ENCODE measurements around the gene EVL. TPM values are rescaled to one million over a fixed set of nuclear protein-coding genes. Genes with fewer than 3 reads are reported as not detected.

EVL gene
- total RNA-seq, 2 experiments from 2014 or later, result 206 to 298 TPM

DNA sequence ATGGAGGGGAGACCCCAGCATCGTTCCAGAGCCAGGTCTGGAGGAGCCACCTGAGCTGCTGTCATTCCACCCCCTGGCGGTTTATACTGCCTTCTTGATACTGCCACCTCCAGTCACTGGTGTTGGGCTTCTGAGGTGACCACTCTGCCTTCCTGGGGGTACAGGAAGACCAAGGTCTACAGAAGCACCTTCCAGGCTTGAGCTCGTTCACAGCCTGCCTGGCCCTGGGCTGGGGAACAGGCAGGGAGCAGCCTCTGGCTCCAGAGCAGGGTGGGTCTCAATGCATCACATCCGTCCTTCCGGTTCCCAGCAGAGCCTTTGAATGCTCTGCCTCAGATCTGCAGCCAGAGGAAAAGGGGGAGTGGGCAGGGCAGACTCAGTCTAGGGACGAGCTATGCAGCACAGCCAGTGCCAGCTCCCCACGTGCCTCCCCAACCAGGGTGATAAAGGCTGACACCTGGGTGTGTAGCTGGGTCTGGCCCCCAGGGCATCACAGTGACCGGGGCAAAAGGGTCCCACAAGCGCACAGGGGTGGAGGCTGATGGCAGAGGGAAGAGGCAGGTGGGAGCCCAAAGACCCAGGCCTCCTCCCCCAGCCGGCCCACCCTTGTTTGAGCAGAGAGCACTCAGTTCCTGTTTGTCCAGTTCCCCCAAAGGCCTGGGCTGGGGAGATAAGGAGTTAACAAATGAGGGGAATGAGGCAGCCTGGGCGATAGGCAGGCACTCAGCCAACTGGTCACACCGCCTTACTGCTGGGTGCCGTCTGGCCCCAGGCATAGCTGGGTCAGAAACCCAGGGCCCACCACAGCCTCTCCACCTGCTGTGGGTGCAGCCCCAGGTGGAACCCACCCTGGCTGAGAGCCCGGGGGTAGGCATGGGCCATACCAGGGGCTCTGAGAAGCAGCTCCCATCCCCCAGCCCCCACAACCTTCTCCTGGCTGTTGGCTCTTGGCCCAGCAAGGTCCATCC is 77.1 kb downstream of the EVL start:
- CTCF ChIA-PET (ENCODE audit: unreplicated experiment), result interaction anchor here (1.2 kb wide), 1 partner anchor 15 kb away, joined by 4 read pairs; no protein-coding TSS in a partner anchor
- BruUV-seq (replicated peaks), result no TSS peak
- H3K36me3 ChIP-seq (ENCODE audit: insufficient read depth, low read length), result peaks cover 29% of the 10 kb centered on the region; the same call in 1 of the 2 replicates

DNA sequence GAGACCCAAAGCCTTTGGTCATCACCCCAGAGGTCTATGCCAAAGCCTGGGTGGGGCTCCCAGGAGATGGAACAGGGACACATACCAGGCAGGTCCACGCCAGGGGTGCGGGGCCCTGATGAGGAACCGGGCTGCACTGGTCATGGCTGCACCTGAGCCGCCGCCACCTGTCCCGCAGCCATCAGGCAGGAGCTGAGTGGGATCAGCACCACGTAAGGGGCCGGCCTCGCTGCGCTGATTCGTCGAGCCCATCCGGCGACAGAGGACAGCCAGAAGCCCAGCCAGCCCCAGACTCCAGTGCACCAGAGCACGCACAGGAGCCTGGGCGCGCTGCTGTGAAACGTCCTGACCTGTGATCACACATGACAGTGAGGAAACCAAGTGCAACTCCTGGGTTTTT is 78.3 kb downstream of the EVL start:
- no TSS peak for BruUV-seq (replicated peaks)
- peaks cover 22% of the 10 kb centered on the region for H3K4me1 ChIP-seq (ENCODE audit: insufficient read depth, low read length, poor library complexity, severe bottlenecking)
- TF ChIP-seq EZH2phosphoT487 (IDR thresholded peaks at IDR 0.05; ENCODE audit: borderline replicate concordance, low read depth, low read length), result no peak
- TF ChIP-seq, protein P1, sequence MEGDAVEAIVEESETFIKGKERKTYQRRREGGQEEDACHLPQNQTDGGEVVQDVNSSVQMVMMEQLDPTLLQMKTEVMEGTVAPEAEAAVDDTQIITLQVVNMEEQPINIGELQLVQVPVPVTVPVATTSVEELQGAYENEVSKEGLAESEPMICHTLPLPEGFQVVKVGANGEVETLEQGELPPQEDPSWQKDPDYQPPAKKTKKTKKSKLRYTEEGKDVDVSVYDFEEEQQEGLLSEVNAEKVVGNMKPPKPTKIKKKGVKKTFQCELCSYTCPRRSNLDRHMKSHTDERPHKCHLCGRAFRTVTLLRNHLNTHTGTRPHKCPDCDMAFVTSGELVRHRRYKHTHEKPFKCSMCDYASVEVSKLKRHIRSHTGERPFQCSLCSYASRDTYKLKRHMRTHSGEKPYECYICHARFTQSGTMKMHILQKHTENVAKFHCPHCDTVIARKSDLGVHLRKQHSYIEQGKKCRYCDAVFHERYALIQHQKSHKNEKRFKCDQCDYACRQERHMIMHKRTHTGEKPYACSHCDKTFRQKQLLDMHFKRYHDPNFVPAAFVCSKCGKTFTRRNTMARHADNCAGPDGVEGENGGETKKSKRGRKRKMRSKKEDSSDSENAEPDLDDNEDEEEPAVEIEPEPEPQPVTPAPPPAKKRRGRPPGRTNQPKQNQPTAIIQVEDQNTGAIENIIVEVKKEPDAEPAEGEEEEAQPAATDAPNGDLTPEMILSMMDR (conservative IDR thresholded peaks at IDR 0.05; ENCODE audit: low read length), result no peak

More for the DNA sequence above, 77.1 kb downstream of the EVL start:
- H3K9me3 ChIP-seq (ENCODE audit: low read length), result no peaks in the 10 kb centered on the region
- no peak for TF ChIP-seq EZH2phosphoT487 (IDR thresholded peaks at IDR 0.05; ENCODE audit: borderline replicate concordance, low read depth, low read length)
- TF ChIP-seq, protein P1 (conservative IDR thresholded peaks at IDR 0.05; ENCODE audit: low read length), result no peak
- no peak overlapping the region for H3K4me2 ChIP-seq (ENCODE audit: low read length)
- H3K9me2 ChIP-seq (ENCODE audit: insufficient read depth, low read length), result no peaks in the 10 kb centered on the region
- DNase-seq (ENCODE audit: low spot score), result no peak
- H2AFZ ChIP-seq (ENCODE audit: low read length), result no peak overlapping the region
- no peaks in the 10 kb centered on the region for H4K20me1 ChIP-seq (ENCODE audit: insufficient read depth, low read length)
- H3K27ac ChIP-seq (ENCODE audit: low read depth, low read length, poor library complexity, severe bottlenecking), result no peak overlapping the region
- H3K79me2 ChIP-seq (ENCODE audit: insufficient read depth, low read depth, low read length), result no peaks in the 10 kb centered on the region
- peaks cover 11% of the 10 kb centered on the region for H3K4me1 ChIP-seq (ENCODE audit: insufficient read depth, low read length, poor library complexity, severe bottlenecking)
- POLR2A ChIA-PET, result interaction anchor here (0.7 kb wide), 1 partner anchor 14 kb away, joined by 3 read pairs; no protein-coding TSS in a partner anchor
- no peak overlapping the region for H3K4me3 ChIP-seq (ENCODE audit: low read depth, low read length, poor library complexity, severe bottlenecking)
- intact Hi-C loops (cut with micrococcal nuclease; ENCODE audit: unreplicated experiment), result no loop called here

DNA sequence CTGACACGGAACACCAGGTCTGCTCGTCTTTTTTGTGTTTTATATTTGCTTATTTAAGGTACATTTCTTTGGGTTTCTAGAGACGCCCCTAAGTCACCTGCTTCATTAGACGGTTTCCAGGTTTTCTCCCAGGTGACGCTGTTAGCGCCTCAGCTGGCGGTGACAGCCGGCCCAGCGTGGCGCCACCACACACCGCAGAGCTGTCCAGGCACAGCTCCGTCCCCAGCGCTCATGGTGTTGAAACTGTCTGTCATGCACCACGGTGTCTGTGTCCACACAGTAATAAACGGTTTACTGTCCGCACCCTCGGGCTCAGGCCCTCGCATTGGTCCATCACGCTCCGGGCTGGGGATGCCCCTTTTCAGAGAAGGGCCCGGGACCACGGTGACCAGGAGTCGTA is 78.7 kb downstream of the EVL start:
- peaks cover 22% of the 10 kb centered on the region for H3K4me1 ChIP-seq (ENCODE audit: insufficient read depth, low read length, poor library complexity, severe bottlenecking)
- H3K36me3 ChIP-seq (ENCODE audit: insufficient read depth, low read length), result peaks cover 14% of the 10 kb centered on the region; the same call in 1 of the 2 replicates
- H3K9me2 ChIP-seq (ENCODE audit: insufficient read depth, low read length), result no peaks in the 10 kb centered on the region
- ChIA-PET CTCF (ENCODE audit: unreplicated experiment) (no interaction called here), POLR2A (no interaction called here)
- TF ChIP-seq, protein P1 (conservative IDR thresholded peaks at IDR 0.05; ENCODE audit: low read length), result no peak
- no peak for TF ChIP-seq EZH2phosphoT487 (IDR thresholded peaks at IDR 0.05; ENCODE audit: borderline replicate concordance, low read depth, low read length)
- no peaks in the 10 kb centered on the region for H3K79me2 ChIP-seq (ENCODE audit: insufficient read depth, low read depth, low read length)
- TSS peak; percentile 55 for BruUV-seq (replicated peaks)
- no peak overlapping the region for H2AFZ ChIP-seq (ENCODE audit: low read length)
- H3K9me3 ChIP-seq (ENCODE audit: low read length), result no peaks in the 10 kb centered on the region
- H3K4me3 ChIP-seq (ENCODE audit: low read depth, low read length, poor library complexity, severe bottlenecking), result no peak overlapping the region
- no peak for DNase-seq (ENCODE audit: low spot score)
- no peak overlapping the region for H3K27ac ChIP-seq (ENCODE audit: low read depth, low read length, poor library complexity, severe bottlenecking)
- intact Hi-C loops (cut with micrococcal nuclease; ENCODE audit: unreplicated experiment), result no loop called here
- H4K20me1 ChIP-seq (ENCODE audit: insufficient read depth, low read length), result no peaks in the 10 kb centered on the region
- H3K4me2 ChIP-seq (ENCODE audit: low read length), result no peak overlapping the region

More for the DNA sequence above, 78.3 kb downstream of the EVL start:
- no peaks in the 10 kb centered on the region for H3K9me3 ChIP-seq (ENCODE audit: low read length)
- no peak overlapping the region for H3K27ac ChIP-seq (ENCODE audit: low read depth, low read length, poor library complexity, severe bottlenecking)
- CTCF ChIA-PET (ENCODE audit: unreplicated experiment), result no interaction called here
- H3K4me2 ChIP-seq (ENCODE audit: low read length), result no peak overlapping the region
- DNase-seq (ENCODE audit: low spot score), result no peak
- POLR2A ChIA-PET, result no interaction called here
- no peaks in the 10 kb centered on the region for H3K79me2 ChIP-seq (ENCODE audit: insufficient read depth, low read depth, low read length)
- H3K4me3 ChIP-seq (ENCODE audit: low read depth, low read length, poor library complexity, severe bottlenecking), result no peak overlapping the region
- no peaks in the 10 kb centered on the region for H4K20me1 ChIP-seq (ENCODE audit: insufficient read depth, low read length)
- H3K9me2 ChIP-seq (ENCODE audit: insufficient read depth, low read length), result no peaks in the 10 kb centered on the region
- intact Hi-C loops (cut with micrococcal nuclease; ENCODE audit: unreplicated experiment), result no loop called here
- no peak overlapping the region for H2AFZ ChIP-seq (ENCODE audit: low read length)
- H3K36me3 ChIP-seq (ENCODE audit: insufficient read depth, low read length), result peaks cover 19% of the 10 kb centered on the region; the same call in 1 of the 2 replicates
